GM19240 (cell line): Measurements from ENCODE around the gene BACH2.
"Not testable (repeated sequence)": the region's sequence is repeated elsewhere in the genome, so short reads cannot be mapped to it uniquely, and the experiment has no call there.

ENCODE experiments used
- DNase-seq: peaks from one replicate; pipeline ENCODE4 v3.0.0; 2011; ENCODE audit warnings: low spot score; ENCODE audit not compliant: insufficient read length

BACH2 gene

GRCh38 chr6:90184334-90185298 is 112.0 kb downstream of the BACH2 start:
- no peak for DNase-seq

GRCh38 chr6:90183587-90184333 is 112.9 kb downstream of the BACH2 start:
- DNase-seq, result no peak

- no peak for DNase-seq
These were observed 116.1 kb downstream of the BACH2 start for GRCh38 chr6:90180526-90180925.

- no peak for DNase-seq
These were observed 117.2 kb downstream of the BACH2 start for GRCh38 chr6:90179190-90180169.

GRCh38 chr6:90178384-90178855 is 118.2 kb downstream of the BACH2 start:
- no peak for DNase-seq

GRCh38 chr6:90177544-90178383 is 118.9 kb downstream of the BACH2 start:
- no peak for DNase-seq

GRCh38 chr6:90175627-90176538 is 120.8 kb downstream of the BACH2 start:
- DNase-seq, result no peak

GRCh38 chr6:90173262-90173925 is 123.2 kb downstream of the BACH2 start:
- DNase-seq, result no peak

- DNase-seq, result no peak
These were observed 126.0 kb downstream of the BACH2 start for GRCh38 chr6:90170601-90171000.

GRCh38 chr6:90169374-90169773 is 127.3 kb downstream of the BACH2 start:
- no peak for DNase-seq

GRCh38 chr6:90168693-90169131 is 127.9 kb downstream of the BACH2 start:
- no peak for DNase-seq

GRCh38 chr6:90167514-90168379 is 128.9 kb downstream of the BACH2 start:
- DNase-seq, result no peak

- DNase-seq, result not testable (repeated sequence)
These were observed 130.3 kb downstream of the BACH2 start for GRCh38 chr6:90166155-90166924.

- DNase-seq, result no peak
These were observed 133.8 kb downstream of the BACH2 start for GRCh38 chr6:90162648-90163387.

GRCh38 chr6:90160013-90160412 is 136.6 kb downstream of the BACH2 start:
- DNase-seq, result no peak

- DNase-seq, result no peak
These were observed 137.2 kb downstream of the BACH2 start for GRCh38 chr6:90159452-90159851.
